ENCODE measurements around the gene FLRT2.

DNA sequence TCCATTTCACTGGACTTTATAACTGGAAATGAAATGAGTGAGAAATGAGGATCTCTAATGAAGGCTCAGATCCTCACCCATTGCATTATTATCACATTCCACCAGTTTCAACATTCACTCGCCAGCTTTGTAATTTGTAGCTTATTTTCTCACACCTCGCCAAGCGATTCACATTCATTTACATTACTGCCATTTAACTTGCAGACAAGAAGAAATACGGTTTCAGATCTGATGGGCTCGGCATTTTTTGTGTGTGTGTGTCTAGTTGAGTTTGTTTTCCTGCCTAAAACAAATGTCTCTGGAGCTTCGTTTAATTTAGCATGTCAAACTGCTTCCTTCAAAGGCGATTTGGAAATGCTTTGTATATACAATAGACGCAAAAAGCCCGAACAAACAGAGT, 132.2 kb downstream of the FLRT2 start:
- no peak for TF ChIP-seq EZH2 (IDR thresholded peaks at IDR 0.05; ENCODE audit: insufficient read depth, poor library complexity, severe bottlenecking)
- no peak for TF ChIP-seq EZH2phosphoT487 (IDR thresholded peaks at IDR 0.05; ENCODE audit: insufficient read depth, low read depth)
